Testis (tissue), 3 donors: Measurements from ENCODE around the gene PCYOX1L. TPM values are rescaled to one million over a fixed set of nuclear protein-coding genes. Genes with fewer than 3 reads are reported as not detected.

Source experiments
- DNase-seq: peaks from one replicate; pipeline ENCODE4 v3.0.0-alpha.2; 2019
- H3K27ac ChIP-seq, 2 donors: fragments of 200-600 bp; sonication (generic); one replicate each; pipeline ENCODE4 v1.5.1; 2019
- H3K27me3 ChIP-seq: fragments of 200-600 bp; sonication (generic); one replicate; pipeline ENCODE4 v1.5.1; 2019
- H3K36me3 ChIP-seq: fragments of 200-600 bp; sonication (generic); one replicate; pipeline ENCODE4 v1.5.1; 2017; ENCODE audit warnings: low read depth; ENCODE audit errors: missing control alignments
- H3K4me1 ChIP-seq: fragments of 200-600 bp; sonication (generic); one replicate; pipeline ENCODE4 v1.5.1; 2019
- H3K4me3 ChIP-seq, 2 donors: fragments of 200-600 bp; sonication (generic); one replicate each; pipeline ENCODE4 v1.5.1; 2017 to 2019
- H3K9me3 ChIP-seq: fragments of 200-600 bp; sonication (generic); one replicate; pipeline ENCODE4 v1.5.1; 2017
- POLR2A ChIP-seq: fragments of 450-650 bp; IDR thresholded peaks from one replicate; pipeline ENCODE4 v1.6.1; 2017; ENCODE audit warnings: antibody characterized with exemption, mild to moderate bottlenecking, moderate library complexity
- WGBS, 2 donors: methylation state at CpG; one replicate each; pipeline ENCODE4 v1.1.5; 2018; 5-methylcytosine and 5-hydroxymethylcytosine counted together
- intact Hi-C: fragments of 100-400 bp; cut with DNase I; formaldehyde crosslinking; loops from one replicate; pipeline ENCODE4 v1.15.1; 2023; ENCODE audit warnings: low total_unique reads
- polyA plus RNA-seq: library from polyadenylated mRNA; stranded (reverse); fragments of 350-450 nt; fragmentation: Illumina TruSeq; extraction: RNeasy Lipid Tissue Mini Kit (QIAGEN cat#74804); gene quantifications from one replicate; pipeline ENCODE4 v1.2.3, GENCODE V29; 2014; ENCODE audit warnings: low read depth, low replicate concordance; ENCODE audit not compliant: insufficient read depth
- total RNA-seq, 2 donors: library from RNA; depleted of rRNA; stranded (reverse); fragments of >200 nt; gene quantifications; one replicate each; pipeline ENCODE4 v1.2.3, GENCODE V29; 2016
- TF ChIP-seq, protein P1 (sequence below), 3 experiments: fragments of 450-650 bp in 2 of 3; fragments of 200-600 bp in 1 of 3; sonication (generic) in 1 of 3; IDR thresholded peaks; one replicate each; pipeline ENCODE4 v1.5.1; 2016 to 2019; ENCODE audit warnings: antibody characterized with exemption in 3 of 3, mild to moderate bottlenecking in 2 of 3, moderate library complexity in 1 of 3

PCYOX1L gene
- total and polyA plus RNA-seq, 3 donors from 2014 or later: 24.6 to 30.5 (median 29.9) TPM

DNA sequence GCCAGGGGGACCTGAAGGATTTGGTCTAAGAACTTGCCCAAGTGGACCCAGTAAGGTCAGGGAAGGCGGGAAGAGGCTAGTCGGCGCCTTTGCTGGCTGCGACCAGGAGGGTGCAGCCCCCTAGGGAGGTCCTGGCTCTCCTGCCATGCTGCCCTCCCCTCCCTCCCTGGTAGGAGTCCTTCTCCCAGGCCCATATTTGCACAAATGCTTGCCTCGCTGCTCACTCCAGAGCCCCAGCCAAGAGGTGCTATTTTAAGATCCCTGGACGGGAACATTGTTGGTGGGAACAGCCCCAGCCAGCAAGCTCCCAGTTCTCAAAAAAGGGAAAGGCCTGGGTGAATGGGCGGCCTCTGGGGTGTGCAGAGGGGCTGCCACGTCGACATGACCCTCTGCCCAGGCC lies 25.6 kb downstream of the PCYOX1L start:
- no peak overlapping the region for H3K4me3 ChIP-seq
- peak; percentile 73 for DNase-seq
- no peaks in the 10 kb centered on the region for H3K36me3 ChIP-seq
- intact Hi-C loops: loop anchor here (5.0 kb wide), 2 partner anchors 34 to 49 kb away; no protein-coding TSS in a partner anchor
- peaks cover 84% of the 10 kb centered on the region for H3K4me1 ChIP-seq
- peak overlapping the region; percentile 78 to 91 for H3K27ac ChIP-seq
- 50 to 54% methylated on average over 8 to 9 of the region's 9 CpGs for WGBS, 2 donors
- TF ChIP-seq, protein P1, sequence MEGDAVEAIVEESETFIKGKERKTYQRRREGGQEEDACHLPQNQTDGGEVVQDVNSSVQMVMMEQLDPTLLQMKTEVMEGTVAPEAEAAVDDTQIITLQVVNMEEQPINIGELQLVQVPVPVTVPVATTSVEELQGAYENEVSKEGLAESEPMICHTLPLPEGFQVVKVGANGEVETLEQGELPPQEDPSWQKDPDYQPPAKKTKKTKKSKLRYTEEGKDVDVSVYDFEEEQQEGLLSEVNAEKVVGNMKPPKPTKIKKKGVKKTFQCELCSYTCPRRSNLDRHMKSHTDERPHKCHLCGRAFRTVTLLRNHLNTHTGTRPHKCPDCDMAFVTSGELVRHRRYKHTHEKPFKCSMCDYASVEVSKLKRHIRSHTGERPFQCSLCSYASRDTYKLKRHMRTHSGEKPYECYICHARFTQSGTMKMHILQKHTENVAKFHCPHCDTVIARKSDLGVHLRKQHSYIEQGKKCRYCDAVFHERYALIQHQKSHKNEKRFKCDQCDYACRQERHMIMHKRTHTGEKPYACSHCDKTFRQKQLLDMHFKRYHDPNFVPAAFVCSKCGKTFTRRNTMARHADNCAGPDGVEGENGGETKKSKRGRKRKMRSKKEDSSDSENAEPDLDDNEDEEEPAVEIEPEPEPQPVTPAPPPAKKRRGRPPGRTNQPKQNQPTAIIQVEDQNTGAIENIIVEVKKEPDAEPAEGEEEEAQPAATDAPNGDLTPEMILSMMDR (IDR thresholded peaks at IDR 0.05): no peak
- no peak for TF ChIP-seq POLR2A
- no peaks in the 10 kb centered on the region for H3K9me3 ChIP-seq
- H3K27me3 ChIP-seq: no peaks in the 10 kb centered on the region

DNA sequence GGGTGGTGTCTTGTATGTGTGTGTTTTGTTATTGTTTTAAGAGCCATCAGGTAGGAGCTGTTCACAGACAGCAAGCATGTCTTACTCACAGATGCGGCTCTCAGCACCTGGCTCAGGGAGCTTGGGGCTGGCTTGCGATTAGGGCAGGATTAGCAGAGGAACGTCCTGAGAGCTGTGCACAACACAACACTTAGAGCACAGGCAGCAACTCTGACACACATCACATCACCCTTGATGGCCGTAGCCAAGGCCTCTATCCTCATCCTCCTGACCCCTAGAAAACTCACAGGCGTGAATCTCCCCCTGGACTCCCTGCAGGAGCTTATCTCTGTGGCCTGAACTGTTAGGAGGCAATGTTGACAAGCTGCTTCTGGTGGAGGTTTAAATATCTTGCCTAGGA lies 28.3 kb downstream of the PCYOX1L start:
- Histone ChIP-seq H3K4me3 (no peak overlapping the region), H3K36me3 (no peaks in the 10 kb centered on the region), H3K27ac (peak overlapping the region; percentile 52 to 91), H3K9me3 (no peaks in the 10 kb centered on the region), H3K4me1 (peaks cover 64% of the 10 kb centered on the region), H3K27me3 (no peaks in the 10 kb centered on the region)
- DNase-seq: no peak
- TF ChIP-seq, protein P1 (IDR thresholded peaks at IDR 0.05): no peak
- TF ChIP-seq POLR2A: no peak
- intact Hi-C loops: no loop called here
- WGBS, 2 donors: 39 to 43% methylated on average over 5 of the region's 5 CpGs

DNA sequence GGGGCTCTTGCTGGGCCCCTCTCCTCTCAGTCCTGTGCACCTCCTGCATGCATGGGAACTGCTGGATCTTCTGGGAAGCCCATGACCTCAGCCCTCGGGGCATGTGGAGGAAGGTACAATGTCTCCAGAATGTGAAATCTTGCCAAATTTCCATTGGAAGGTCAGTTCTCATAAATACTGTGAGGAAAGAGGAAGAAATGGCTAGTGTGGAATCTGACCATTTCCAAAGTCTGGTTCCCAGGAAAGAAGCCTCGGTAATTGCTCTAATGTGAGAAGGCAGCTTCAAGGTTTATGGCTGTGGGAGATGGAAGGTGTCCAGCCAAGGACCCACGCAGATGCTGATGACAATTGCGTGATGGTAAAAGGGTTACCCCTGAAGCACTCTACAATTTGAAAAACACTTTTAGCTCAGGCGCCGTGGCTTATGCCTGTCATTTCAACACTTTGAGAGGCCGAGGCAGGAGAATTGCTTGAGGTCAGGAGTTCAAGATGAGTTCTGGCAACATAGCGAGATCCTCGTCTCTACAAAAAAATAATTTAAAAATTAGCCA lies 29.3 kb downstream of the PCYOX1L start:
- Histone ChIP-seq H3K4me3 (no peak overlapping the region), H3K4me1 (peaks cover 54% of the 10 kb centered on the region), H3K36me3 (no peaks in the 10 kb centered on the region), H3K27me3 (no peaks in the 10 kb centered on the region), H3K27ac (peak overlapping the region; percentile 52 to 91), H3K9me3 (no peaks in the 10 kb centered on the region)
- WGBS, 2 donors: 45 to 52% methylated on average over 9 of the region's 9 CpGs
- intact Hi-C loops: no loop called here
- DNase-seq: no peak
- TF ChIP-seq, protein P1 (IDR thresholded peaks at IDR 0.05): no peak
- no peak for TF ChIP-seq POLR2A

DNA sequence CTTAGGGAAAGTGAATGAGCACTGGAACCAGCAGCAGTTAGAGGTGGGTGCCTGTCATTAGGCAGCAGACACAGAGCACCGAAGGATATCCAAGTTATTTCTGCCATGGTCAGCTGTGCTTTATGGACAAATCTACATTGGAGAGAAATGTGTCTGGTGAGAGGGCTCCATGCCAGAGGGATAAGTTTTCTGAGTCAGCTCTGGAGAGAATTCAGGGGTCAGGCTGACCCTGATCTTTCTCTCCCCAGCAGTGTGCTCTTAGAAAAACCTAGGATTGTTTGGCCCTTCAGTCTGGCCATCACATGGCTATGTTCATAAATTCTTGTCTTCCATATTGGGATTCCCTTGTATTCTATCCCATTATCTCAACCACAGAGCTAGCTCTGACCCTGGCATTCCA lies 30.1 kb downstream of the PCYOX1L start:
- Histone ChIP-seq H3K4me1 (peaks cover 45% of the 10 kb centered on the region), H3K4me3 (no peak overlapping the region), H3K27ac (peak overlapping the region in 1 of 2 donors; percentile 91), H3K27me3 (no peaks in the 10 kb centered on the region), H3K36me3 (no peaks in the 10 kb centered on the region), H3K9me3 (no peaks in the 10 kb centered on the region)
- TF ChIP-seq, protein P1 (IDR thresholded peaks at IDR 0.05): no peak
- TF ChIP-seq POLR2A: no peak
- intact Hi-C loops: no loop called here
- peak; percentile 77 for DNase-seq
- WGBS, 2 donors: 32 to 64% methylated on average over 1 of the region's 1 CpG
